GM19372 (cell line): ENCODE results near the gene RACK1.
"Not testable (repeated sequence)": the region's sequence is repeated elsewhere in the genome, so short reads cannot be mapped to it uniquely, and the experiment has no call there.

Experiments
- ATAC-seq: cut with Tn5 transposase; IDR thresholded peaks from one replicate; pipeline ENCODE4 v1.9.1; 2021; ENCODE audit warnings: mild to moderate bottlenecking, low read depth, moderate library complexity; ENCODE audit not compliant: unreplicated experiment

Gene RACK1

DNA sequence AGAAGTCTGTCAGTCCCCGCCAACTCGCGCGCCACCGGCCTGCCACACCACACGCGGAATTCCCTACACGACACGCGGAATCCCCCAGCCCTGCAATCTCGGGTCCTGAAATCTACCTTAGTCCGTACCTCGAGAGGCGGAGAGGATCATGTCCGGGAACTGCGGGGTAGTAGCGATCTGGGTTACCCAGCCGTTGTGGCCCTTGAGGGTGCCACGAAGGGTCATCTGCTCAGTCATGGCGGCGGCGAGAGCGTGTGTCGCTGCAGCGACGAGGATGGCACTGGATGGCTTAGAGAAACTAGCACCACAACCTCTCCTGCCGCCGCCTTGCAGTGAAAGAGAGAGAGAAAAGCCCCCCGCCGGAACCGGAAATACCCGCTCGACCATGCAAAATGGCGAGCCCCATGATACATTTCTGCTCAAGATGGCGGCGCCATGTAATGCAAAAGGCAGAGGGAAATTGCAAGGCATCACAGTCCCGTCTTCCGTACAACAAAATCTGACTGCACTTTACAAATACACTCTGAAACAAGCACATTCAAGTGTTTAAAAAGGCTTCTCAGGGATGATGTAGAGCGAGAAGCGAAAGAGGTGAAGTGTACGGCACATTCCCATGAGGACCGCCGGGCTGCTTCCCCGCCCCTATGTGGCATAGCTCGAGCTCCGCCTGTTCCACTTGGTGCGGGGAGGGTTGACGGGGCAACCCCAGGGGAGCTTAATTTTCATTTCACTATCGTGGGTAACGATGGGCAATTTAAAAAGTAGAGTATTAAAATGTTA lies at the start of gene RACK1:
TSS of gene RACK1 (minus strand) at position 343 of the 780 bp plus-strand sequence. CDS start at position 237, 106 bp downstream.
- ATAC-seq: peak; percentile 52

DNA sequence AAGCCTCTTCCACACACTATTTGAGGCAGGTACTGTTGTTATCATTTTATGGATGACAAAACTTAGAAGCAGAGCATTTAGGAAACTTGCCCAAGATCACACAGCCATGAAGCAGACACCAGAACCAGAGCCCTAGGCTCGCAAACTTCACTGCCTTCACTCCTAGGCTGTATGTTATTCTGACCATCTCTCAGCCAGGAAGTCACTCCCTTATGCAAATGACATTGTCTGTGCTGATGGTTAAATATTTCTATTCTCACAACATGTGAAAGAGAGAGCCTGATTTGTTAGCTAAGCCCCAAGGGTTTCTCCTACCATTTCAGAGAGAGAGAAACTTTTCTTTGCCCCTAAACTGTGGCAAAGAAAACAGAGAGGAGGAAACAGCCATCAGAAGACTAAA lies 43.6 kb upstream of the RACK1 start:
- peak; percentile 68 for ATAC-seq

DNA sequence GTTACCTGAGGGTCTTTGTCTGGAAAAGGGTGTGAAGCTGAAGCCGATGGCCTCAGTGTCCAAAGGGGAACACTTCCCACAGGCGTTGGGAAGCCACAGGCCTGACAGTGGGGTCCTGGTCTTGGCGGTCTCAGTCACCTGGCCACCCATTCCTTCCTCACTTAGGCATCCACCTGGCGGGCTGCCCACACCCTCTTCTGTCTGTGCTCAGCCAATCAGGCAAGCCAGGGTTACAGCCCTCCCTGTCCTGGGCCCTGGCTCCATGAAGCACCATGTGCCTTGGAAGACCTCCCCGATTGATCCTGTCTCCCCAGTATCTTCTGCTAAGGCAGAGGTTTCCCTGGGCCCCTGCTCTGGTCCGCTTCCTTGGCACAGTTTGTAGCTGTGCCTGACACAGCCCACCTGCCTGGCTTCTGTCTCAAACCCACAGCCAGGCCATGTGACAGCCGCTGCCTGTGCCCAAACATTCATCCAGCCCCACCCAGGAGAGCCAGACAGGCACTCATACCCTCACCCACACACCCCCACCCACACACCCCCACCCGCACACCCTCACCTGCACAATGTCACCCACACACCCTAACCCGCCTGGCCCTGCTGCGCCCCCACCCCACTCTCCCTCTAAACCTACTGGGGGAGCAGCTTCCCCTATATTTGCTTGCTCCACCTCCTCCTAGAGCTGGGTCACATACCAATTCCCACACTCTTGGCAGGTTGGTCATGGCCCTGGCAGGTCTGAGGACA lies 42.4 kb upstream of the RACK1 start:
- not testable (repeated sequence) for ATAC-seq

- not testable (repeated sequence) for ATAC-seq
Observed at GRCh38 chr5:181283841-181284755, 40.4 kb upstream of the RACK1 start.

- no peak for ATAC-seq
Observed at GRCh38 chr5:181283347-181283746, 39.6 kb upstream of the RACK1 start.

- ATAC-seq: no peak
Observed at GRCh38 chr5:181282874-181283273, 39.2 kb upstream of the RACK1 start.

DNA sequence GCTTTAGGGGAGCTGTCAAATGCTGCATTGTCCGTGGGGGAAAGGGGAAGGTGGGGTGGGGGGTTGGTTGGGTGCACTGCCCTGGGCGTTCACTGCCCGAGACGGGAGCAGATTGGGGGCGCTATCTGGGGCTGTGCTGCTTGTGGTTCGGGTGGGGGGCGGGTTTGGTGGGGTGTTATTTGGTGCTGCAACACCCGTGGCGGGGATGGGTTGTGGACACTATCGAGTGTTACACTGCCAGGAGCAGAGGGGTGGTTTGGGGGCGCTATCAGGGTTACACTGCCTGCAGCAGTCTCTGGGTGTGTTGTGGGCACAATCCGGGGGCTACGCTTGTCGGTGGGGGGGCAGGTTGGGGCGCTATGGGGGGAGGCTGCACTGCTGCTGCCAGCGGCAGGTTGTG lies 38.7 kb upstream of the RACK1 start:
- ATAC-seq: not testable (repeated sequence)

DNA sequence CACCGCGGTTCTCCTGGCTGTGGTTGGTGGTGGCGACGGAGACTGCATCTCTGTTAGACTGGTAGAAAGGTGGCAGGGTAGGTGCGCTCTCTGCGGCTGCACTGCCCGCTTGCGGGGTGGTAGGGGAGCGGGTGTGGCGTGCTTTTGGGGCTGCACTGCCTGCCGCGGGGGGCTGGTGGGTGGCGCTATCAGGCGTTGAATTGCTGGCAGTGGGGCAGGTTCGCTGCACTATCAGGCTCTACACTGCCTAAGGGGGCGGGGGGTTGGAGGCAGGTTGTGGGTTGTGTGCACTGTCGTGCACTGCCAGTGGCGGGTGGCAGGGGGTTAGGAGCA lies 38.2 kb upstream of the RACK1 start:
- no peak for ATAC-seq

- ATAC-seq: no peak
Observed at GRCh38 chr5:181281077-181281983, 37.6 kb upstream of the RACK1 start.

- no peak for ATAC-seq
Observed at GRCh38 chr5:181280251-181280762, 36.6 kb upstream of the RACK1 start.

- not testable (repeated sequence) for ATAC-seq
Observed at GRCh38 chr5:181273433-181273744, 29.7 kb upstream of the RACK1 start.

DNA sequence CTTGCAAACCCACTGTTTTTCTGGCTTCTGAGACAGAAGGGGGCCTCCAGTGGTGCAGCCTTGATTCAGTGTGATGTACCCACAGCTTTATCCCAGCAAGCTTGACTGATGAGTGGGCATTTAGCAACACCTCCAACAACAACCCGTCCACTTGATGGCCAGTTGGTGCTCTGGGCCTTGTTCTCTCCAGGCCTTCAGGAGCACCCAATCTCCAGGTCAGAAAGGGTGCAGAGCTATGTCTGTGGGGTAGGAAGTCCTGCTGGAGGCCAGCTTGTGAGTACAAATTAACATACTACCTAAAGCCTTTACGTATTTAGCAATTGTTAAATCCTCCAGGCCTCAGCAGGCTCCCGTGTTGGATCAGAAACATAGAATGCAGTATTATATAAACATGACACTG lies 27.4 kb upstream of the RACK1 start:
- no peak for ATAC-seq

DNA sequence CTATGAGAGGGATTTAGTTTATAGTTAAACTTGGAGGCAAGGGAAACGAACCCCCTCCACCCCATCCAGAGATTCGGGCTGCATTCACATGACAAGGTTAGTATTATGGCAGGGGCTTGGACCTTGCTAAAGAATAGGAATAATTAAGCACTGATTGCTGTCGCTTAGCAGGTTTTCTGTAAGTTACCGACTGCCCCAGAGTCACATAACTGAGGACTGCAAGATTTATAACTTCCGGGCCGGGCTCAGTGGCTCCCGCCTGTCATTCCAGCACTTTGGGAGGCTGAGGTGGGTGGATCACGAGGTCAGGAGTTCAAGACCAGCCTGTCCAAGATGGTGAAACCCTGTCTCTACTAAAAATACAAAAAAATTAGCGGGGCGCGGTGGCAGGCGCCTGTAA lies 24.2 kb upstream of the RACK1 start:
- not testable (repeated sequence) for ATAC-seq

GRCh38 chr5:181267291-181267904 lies 23.7 kb upstream of the RACK1 start:
- not testable (repeated sequence) for ATAC-seq

- no peak for ATAC-seq
Observed at GRCh38 chr5:181265092-181265671, 21.5 kb upstream of the RACK1 start.

- ATAC-seq: no peak
Observed at GRCh38 chr5:181263633-181264032, 19.9 kb upstream of the RACK1 start.

DNA sequence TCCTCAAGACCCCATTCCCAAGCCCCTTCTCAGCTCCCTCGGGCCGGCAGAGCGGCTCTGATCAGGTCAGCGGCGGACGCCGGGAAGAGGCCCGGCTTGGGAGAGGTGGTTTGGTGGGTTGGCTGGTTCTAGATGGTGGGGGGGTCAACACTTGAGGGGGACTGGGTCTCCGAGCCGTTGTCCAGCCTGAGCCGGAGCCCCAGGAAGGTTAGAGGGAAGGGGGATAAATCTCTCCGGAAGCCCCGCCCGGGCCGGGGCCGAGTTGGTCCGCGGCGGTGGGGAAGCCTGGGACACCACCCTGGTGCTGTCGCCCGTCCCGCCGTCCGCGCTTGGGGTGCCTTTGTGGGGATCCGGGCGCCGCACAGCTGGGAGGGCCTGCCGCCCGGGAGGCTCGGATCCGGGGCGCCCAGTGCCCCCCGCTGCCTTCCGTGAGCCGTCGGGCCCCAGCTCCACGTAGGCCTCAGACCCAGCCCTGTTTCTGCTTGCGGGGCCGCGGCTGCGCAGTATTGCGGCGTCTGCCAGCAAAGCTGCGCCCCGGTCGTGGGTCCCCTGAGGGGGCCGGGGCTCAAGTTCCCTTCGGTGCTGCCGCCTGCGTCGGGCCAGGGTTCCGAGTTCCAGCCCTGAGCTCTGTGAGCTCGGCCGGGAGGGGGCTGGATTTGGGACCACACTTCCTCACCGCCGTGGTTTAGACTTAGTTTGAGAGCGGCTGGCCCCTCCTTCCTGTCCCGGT lies 17.8 kb upstream of the RACK1 start:
- ATAC-seq: peak; percentile 55

DNA sequence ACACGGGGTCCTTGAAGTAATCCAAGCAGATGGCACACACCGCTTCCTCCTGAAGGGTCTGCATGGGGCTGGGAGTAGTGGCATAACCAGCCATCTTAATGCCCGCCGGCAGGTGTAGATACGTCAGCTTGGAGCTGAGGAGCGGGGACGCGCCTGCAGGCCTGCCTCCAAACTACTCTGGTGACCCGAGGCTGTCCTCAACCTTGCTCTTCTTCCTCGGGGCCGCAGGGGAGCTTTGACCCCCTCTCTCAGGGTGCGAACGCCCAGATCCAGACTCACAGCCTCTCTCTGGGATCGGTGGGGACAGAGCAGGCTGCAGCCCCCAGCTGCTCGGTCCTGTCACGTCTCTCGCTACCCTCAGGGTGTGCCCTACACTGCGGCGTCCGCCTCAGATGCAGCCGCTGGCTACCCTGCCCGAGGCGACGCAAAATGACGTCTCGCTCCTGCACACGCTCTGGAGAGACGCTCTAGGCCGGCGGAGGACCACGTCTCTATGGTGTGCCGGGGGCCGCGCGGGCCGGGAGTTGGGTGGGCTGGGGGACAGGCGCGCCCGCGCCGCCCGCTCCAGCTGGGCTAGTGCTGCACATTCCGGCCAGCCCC lies 17.1 kb upstream of the RACK1 start, which contains the start of gene TRIM52:
TSS of gene TRIM52 (minus strand) at position 424 of the 600 bp plus-strand sequence. CDS start at position 94, 330 bp downstream.
- ATAC-seq: peak; percentile 74
